ENCODE data around the gene P2RX1.

DNA sequence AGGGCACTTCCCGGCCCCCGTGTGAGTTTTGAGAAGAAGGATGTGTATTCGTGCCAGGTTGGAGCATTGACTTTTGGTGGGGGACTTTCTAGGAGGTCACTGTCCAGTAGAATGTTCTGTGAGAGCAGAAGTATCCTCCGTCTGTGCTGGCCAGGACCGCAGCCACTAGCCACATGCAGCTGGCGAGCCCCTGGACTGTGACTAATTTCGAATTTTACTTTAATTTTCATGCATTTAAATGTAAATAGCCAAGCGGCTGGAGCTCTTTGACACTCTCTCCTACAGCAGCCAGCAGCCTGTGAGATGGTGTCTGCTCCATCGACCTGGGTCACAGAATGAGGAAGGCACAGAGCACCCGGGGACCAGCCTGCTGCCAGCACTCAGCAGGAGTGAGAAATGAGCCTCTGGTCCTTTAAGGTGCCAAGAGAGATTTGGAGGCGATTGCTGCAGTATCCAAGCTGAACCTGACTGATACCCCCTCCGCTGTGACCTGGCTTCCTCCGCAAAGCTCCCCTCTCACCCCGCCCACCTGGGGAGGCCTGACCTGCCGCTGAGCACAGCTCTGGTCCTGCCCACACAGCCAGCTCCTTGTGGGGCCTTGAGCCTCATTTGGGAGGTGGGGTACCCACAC, 40.2 kb upstream of the P2RX1 start:
- TF ChIP-seq, protein P1, sequence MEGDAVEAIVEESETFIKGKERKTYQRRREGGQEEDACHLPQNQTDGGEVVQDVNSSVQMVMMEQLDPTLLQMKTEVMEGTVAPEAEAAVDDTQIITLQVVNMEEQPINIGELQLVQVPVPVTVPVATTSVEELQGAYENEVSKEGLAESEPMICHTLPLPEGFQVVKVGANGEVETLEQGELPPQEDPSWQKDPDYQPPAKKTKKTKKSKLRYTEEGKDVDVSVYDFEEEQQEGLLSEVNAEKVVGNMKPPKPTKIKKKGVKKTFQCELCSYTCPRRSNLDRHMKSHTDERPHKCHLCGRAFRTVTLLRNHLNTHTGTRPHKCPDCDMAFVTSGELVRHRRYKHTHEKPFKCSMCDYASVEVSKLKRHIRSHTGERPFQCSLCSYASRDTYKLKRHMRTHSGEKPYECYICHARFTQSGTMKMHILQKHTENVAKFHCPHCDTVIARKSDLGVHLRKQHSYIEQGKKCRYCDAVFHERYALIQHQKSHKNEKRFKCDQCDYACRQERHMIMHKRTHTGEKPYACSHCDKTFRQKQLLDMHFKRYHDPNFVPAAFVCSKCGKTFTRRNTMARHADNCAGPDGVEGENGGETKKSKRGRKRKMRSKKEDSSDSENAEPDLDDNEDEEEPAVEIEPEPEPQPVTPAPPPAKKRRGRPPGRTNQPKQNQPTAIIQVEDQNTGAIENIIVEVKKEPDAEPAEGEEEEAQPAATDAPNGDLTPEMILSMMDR (IDR thresholded peaks at IDR 0.05; ENCODE audit: insufficient read depth, low read length, poor library complexity, severe bottlenecking), result no peak
- TF ChIP-seq EZH2phosphoT487 (conservative IDR thresholded peaks at IDR 0.05; ENCODE audit: low read length), result no peak
